GM11168 (cell line): ENCODE results near the gene MYOG.

Experiments
- in situ Hi-C: fragments of 300-500 bp; cut with MboI; formaldehyde crosslinking; loops from one replicate; pipeline ENCODE4 v1.12.0; 2022; ENCODE audit warnings: low sequenced_read_pairs; ENCODE audit not compliant: unreplicated experiment

Gene MYOG

DNA sequence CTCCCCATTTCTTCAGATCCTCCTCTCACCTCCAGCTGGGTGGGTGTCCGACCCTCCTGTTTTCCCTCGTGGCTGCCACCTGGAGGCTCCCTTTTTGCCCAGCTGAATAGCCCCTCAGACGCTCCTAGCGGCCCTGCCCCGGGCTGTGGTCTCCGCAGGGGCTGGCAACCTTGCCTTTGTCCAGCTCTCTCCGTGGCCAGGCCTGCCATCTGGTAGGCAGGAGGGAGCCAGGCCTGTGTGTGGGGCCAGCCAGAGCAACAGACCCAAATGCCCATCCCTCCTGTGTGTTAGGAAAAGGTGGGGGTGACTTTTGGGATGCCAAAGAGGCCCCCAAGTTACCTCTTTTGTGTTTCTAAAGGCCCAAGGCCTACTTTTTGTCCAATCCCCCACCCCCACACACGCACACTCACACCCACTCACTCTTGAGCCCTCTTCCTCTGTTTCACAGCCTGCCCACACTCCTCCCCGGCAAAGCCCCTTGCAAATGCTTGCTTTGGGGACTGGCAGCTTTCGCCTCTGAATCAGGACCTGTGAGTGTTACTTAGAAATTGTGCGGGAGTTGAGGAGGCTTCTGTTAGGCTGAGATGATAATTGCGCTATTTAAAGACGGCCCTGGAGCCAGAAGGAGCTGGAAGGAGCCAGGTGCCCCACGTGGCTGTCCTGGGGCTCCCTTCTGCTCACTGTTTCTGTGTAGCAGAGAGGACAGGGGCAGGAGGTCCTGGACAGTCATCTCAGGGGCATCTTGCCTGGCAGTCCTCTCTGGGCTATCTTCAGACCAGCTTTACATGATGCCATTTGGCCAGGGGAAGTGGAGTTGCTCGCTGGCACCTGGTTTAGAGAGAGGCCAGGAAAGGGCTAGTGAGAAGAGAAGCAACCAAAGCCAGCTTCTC lies 50.5 kb downstream of the MYOG start:
- in situ Hi-C loops = no loop called here

DNA sequence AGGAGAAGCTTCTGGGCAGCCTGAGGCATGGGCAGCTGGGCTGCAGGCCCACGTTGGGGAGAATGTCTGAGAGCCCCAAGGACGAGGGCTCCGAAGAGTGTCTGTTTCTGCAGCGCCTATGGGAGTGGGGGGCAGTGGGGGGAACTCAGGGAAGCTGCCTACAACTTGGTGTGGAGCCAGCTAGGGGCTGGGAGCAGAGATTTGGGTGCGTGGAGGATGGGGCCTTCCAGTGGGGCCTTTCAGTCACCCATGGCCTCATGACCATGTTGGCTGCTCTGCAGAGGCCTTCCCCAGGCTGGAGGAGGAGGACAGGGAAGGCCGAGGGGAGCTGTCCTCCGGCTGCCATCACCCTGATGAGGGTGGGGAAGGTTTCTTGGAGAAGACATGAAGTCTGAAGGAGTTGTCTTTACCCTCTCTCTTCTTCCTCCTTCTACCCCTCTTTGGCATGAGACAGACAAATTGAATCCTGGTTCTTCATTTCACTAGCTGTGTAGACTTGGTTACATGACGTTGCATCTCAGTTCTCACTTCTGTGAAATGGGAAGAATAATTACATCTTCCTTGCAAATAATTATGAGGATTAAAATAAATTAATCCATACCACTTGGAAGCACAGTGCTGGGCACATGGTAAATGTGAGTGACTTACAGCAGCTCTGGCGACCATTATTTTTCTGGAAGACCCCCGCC lies 51.2 kb downstream of the MYOG start:
- in situ Hi-C loops = loop anchor here (5.0 kb wide), 1 partner anchor 183 kb away; no protein-coding TSS in a partner anchor

DNA sequence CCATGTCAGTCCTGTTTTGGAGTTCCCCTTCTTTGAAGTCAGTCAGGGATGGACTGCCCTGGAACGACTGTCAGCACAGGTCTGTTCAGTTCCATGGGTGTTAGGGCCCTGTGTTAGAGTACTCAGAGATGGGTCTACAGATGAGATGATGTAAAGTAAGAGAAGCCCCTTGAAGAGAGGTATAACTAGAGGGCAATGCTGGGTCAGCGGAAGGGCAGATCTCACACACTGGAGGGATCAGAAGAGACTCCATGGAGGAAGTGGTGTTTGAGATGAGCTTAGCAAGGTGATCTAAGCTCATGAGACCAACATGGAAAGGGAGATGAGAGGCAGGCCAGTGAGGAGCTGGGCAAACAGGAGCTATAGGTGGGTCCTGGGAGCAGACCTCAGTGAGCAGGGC lies 51.9 kb downstream of the MYOG start:
- in situ Hi-C loops = loop anchor here (5.0 kb wide), 1 partner anchor 183 kb away; no protein-coding TSS in a partner anchor

DNA sequence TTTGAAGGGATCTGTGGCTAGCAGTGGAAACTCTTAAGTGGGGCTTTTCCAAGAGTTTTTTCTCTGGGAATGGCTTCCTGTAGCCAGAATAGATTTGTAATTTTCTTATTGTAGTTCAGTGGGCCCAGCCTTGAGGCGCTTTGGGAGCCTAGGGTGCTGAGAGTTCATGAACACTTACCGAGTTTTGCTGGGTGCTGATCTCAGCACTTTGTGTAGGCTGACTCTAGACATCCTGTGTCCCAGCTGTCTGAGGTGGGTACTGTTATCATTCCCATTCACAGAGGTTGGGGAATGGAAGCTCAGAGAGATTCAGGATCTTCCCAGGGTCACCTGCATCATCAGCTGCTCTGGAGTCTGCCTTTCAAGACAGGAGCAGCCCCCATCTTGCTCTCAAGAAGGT lies 52.5 kb downstream of the MYOG start:
- in situ Hi-C loops = loop anchor here (5.0 kb wide), 1 partner anchor 184 kb away; no protein-coding TSS in a partner anchor
